Gastrocnemius medialis (tissue), 4 donors: Measurements from ENCODE around the gene C2CD3. TPM values are rescaled to one million over a fixed set of nuclear protein-coding genes. Genes with fewer than 3 reads are reported as not detected.

Experiments
- ATAC-seq, 2 donors: fragments of 150-250 bp; one replicate each; pipeline ENCODE4 v1.9.1; 2016
- DNase-seq, 2 donors: peaks; one replicate each; pipeline ENCODE4 v3.0.0-alpha.2; 2019
- H3K27ac ChIP-seq, 4 donors: fragments of 200-600 bp; sonication (generic); 1 replicate in 1 of 4; 2 replicates in 3 of 4; pipeline ENCODE4 v1.5.1; 2016 to 2018; ENCODE audit warnings: mild to moderate bottlenecking in 2 of 4, moderate library complexity in 1 of 4
- H3K27me3 ChIP-seq, 3 donors: fragments of 200-600 bp; sonication (generic) in 2 of 3; 1 replicate in 1 of 3; 2 replicates in 2 of 3; pipeline versions ENCODE4 v1.5.1 to v1.6.0; 2016 to 2019; ENCODE audit warnings: mild to moderate bottlenecking in 1 of 3, moderate library complexity in 1 of 3
- H3K36me3 ChIP-seq, 2 donors: fragments of 200-600 bp; sonication (generic) in 1 of 2; one replicate each; pipeline ENCODE4 v1.5.1; 2017 to 2018
- H3K4me1 ChIP-seq, 2 donors: fragments of 200-600 bp; sonication (generic) in 1 of 2; one replicate each; pipeline ENCODE4 v1.5.1; 2016 to 2017; ENCODE audit warnings: mild to moderate bottlenecking in 2 of 2
- H3K4me3 ChIP-seq, 4 donors: fragments of 200-600 bp; sonication (generic) in 3 of 4; 1 replicate in 1 of 4; 2 replicates in 3 of 4; pipeline ENCODE4 v1.5.1; 2016 to 2019; ENCODE audit warnings: mild to moderate bottlenecking in 2 of 4
- H3K9me3 ChIP-seq, 3 donors: fragments of 200-600 bp; sonication (generic) in 2 of 3; 1 replicate in 1 of 3; 2 replicates in 2 of 3; pipeline ENCODE4 v1.5.1; 2016 to 2019
- POLR2A ChIP-seq, 2 donors: fragments of 450-650 bp; IDR thresholded peaks; one replicate each; pipeline ENCODE4 v1.6.1; 2017; ENCODE audit warnings: antibody characterized with exemption in 2 of 2, mild to moderate bottlenecking in 2 of 2, moderate library complexity in 2 of 2
- in situ Hi-C, 4 donors: fragments of 200-750 bp; cut with MboI; loops; one replicate each; pipeline versions ENCODE4 v1.15.0 to v1.8.0; 2017; ENCODE audit warnings: low sequenced_read_pairs in 4 of 4
- intact Hi-C: fragments of 100-400 bp; cut with DNase I; formaldehyde crosslinking; loops from one replicate; pipeline ENCODE4 v1.15.1; 2023; ENCODE audit warnings: low total_unique reads
- total RNA-seq, 4 donors: library from RNA; depleted of rRNA; stranded (reverse); fragments of >200 nt; gene quantifications; one replicate each; pipeline versions ENCODE4 v1.1.0 to v1.2.3, GENCODE V29; 2016
- TF ChIP-seq, protein P1 (sequence below), 5 experiments: fragments of 450-650 bp in 3 of 5; fragments of 200-600 bp in 2 of 5; sonication (generic) in 2 of 5; IDR thresholded peaks in 4 of 5; conservative IDR thresholded peaks in 1 of 5; 1 replicate in 4 of 5; 2 replicates in 1 of 5; pipeline ENCODE4 v1.5.1; 2016 to 2019; ENCODE audit warnings: antibody characterized with exemption in 5 of 5, mild to moderate bottlenecking in 3 of 5, moderate library complexity in 3 of 5

Gene C2CD3
- total RNA-seq, 4 donors from 2014 or later, result 13.8 to 33.2 (median 16.4) TPM

DNA sequence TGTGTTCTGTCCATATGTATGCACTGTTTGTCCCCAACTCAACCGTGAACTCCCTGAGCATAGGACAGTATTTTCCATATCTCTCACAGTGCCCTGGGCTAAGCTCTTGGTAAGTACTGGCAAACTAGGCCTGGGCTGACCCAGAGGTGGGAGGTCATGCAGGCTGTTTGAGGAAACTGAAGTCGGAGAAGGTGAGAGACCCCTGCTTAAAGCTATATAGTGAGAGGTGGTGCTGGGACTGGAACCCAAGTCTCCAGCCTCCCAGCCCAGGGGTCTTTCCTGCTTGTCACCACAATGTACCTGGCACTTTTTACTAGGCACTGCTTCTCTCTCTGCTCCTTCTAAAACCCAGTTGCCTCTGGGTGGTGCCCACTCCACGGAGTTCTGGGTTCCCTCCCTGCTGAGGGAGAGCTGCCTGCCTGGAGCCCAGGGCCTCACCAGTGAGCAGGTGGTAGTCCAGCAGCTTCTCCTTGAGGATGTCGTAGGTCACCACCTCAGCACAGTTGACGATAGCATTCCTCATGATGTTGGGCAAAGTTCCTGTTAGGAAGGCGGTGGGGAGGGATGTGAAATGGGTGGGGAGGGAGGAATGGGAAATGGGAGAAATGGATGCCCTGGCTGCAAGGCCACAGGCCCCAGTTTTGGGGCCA lies 166.6 kb downstream of the C2CD3 start:
- Histone ChIP-seq H3K27me3 (no peaks in the 10 kb centered on the region), H3K4me1 (peaks cover 31 to 43% of the 10 kb centered on the region in 2 donors), H3K27ac (peak overlapping the region; percentile 96 to 99 (median 98)), H3K9me3 (no peaks in the 10 kb centered on the region), H3K36me3 (peaks cover 3 to 62% of the 10 kb centered on the region in 2 donors), H3K4me3 (peak overlapping the region in 1 of 4 donors; percentile 89)
- no peak for DNase-seq
- intact Hi-C loops, result no loop called here
- no peak for TF ChIP-seq POLR2A (IDR thresholded peaks at IDR 0.05)
- TF ChIP-seq, protein P1, sequence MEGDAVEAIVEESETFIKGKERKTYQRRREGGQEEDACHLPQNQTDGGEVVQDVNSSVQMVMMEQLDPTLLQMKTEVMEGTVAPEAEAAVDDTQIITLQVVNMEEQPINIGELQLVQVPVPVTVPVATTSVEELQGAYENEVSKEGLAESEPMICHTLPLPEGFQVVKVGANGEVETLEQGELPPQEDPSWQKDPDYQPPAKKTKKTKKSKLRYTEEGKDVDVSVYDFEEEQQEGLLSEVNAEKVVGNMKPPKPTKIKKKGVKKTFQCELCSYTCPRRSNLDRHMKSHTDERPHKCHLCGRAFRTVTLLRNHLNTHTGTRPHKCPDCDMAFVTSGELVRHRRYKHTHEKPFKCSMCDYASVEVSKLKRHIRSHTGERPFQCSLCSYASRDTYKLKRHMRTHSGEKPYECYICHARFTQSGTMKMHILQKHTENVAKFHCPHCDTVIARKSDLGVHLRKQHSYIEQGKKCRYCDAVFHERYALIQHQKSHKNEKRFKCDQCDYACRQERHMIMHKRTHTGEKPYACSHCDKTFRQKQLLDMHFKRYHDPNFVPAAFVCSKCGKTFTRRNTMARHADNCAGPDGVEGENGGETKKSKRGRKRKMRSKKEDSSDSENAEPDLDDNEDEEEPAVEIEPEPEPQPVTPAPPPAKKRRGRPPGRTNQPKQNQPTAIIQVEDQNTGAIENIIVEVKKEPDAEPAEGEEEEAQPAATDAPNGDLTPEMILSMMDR (IDR thresholded peaks at IDR 0.05 in 4 of 5, conservative IDR thresholded peaks at IDR 0.05 in 1 of 5), result no peak
- ATAC-seq, result no peak
- in situ Hi-C loops, result no loop called here

DNA sequence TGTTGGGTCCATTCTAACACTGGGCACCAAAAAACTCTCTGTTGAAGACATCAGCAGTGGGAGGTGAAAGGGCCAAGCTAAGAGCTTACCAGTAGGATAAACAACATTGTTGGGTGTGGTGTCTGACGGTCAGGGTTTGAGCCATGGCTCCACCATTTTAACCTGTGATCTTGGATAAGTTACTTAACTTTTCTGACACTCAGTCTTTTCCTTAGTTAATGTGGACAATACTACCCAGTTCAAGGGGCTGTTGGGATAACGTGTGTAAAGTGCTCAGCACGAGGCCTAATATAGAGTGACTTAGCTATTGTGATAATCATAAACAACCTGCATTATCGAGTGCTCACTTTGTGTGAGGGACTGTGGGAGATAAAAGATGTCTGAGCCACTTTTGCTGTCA lies 168.0 kb downstream of the C2CD3 start:
- TF ChIP-seq POLR2A (IDR thresholded peaks at IDR 0.05), result no peak
- TF ChIP-seq, protein P1 (IDR thresholded peaks at IDR 0.05 in 4 of 5, conservative IDR thresholded peaks at IDR 0.05 in 1 of 5), result no peak
- H3K27me3 ChIP-seq, result no peaks in the 10 kb centered on the region
- intact Hi-C loops (no loop called here), in situ Hi-C loops (no loop called here)
- H3K27ac ChIP-seq, result peak overlapping the region; percentile 47 to 99 (median 82)
- H3K36me3 ChIP-seq, result peaks cover 3 to 62% of the 10 kb centered on the region in 2 donors
- DNase-seq, result no peak
- no peak overlapping the region for H3K4me3 ChIP-seq
- no peaks in the 10 kb centered on the region for H3K9me3 ChIP-seq
- no peak for ATAC-seq
- peaks cover 30 to 42% of the 10 kb centered on the region in 2 donors for H3K4me1 ChIP-seq

DNA sequence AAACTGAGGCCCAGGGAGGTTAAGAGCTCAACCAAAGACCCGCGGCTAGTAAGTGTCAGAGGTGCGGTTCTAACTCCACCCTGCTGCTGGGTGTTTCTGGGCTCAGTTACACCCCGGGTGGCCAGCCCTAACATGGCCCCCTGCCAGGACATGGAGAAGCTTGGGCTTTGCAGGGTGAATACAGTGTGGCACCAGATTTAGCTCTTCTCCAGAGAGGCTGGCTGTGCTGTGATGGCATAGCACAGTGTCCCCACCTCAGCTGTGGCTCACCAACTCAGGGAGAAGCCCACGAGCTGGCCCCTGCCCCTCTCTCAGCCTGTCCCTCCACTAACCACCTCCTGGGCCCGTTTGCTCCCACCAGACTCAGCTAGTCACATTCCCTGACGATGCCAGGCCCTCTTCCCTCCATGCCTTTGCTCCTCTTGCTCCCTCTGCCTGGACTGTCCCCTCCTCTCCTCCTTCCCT lies 168.9 kb downstream of the C2CD3 start:
- no peaks in the 10 kb centered on the region for H3K9me3 ChIP-seq
- no peaks in the 10 kb centered on the region for H3K27me3 ChIP-seq
- peak; percentile 8 to 18 for ATAC-seq
- peaks cover 28 to 42% of the 10 kb centered on the region in 2 donors for H3K4me1 ChIP-seq
- DNase-seq, result peak in 1 of 2 donors; percentile 52
- peaks cover 3 to 53% of the 10 kb centered on the region in 2 donors for H3K36me3 ChIP-seq
- H3K4me3 ChIP-seq, result no peak overlapping the region
- H3K27ac ChIP-seq, result peak overlapping the region; percentile 47 to 99 (median 82)
- intact Hi-C loops (no loop called here), in situ Hi-C loops (no loop called here)
- TF ChIP-seq, protein P1 (IDR thresholded peaks at IDR 0.05 in 4 of 5, conservative IDR thresholded peaks at IDR 0.05 in 1 of 5), result no peak
- peak in 1 of 2 donors; percentile 22 for TF ChIP-seq POLR2A (IDR thresholded peaks at IDR 0.05)

DNA sequence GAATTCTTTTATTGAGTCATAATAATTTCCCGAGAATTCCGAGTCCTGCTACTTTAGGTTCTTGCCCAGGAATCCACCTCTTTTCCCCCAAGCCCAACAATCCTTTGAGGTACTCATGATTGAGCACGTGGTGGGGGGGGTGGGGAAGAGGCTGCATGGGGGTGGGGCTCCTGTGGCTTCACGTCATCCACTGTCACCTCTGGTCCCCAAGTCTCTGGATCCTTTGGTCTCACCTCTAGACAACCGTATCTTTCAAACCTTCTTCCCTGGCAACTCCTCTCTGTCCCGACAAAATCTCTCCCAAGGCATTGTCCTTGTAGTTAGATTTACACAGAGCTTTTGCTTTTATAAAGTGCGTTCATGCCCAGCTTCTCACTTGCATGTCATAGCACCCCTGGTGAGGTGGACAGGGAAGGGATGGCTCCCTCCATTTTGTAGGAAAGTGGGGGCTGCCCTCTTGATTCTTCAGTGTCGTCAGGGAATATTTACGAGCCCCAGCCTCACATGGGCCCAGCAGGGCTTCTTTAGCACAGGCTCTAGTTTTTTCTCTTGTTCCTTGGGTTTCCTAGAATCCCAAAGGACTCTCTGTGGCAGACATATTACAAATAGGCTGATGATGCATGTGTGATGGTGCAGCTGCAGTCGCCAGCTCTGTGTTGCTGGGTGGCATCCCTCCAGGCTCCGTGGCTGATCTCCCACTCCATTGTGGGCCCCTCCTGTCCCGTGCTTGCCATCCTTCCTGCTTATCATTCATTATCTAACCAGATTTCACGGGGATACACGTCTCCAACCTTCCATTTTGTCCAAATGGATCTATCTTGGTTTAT lies 170.3 kb downstream of the C2CD3 start:
- peak in 1 of 2 donors; percentile 7 for TF ChIP-seq POLR2A (IDR thresholded peaks at IDR 0.05)
- TF ChIP-seq, protein P1 (IDR thresholded peaks at IDR 0.05 in 4 of 5, conservative IDR thresholded peaks at IDR 0.05 in 1 of 5), result no peak
- DNase-seq (peak in 1 of 2 donors; percentile 15), ATAC-seq (no peak)
- H3K9me3 ChIP-seq, result no peaks in the 10 kb centered on the region
- H3K27ac ChIP-seq, result peak overlapping the region; percentile 47 to 99 (median 82)
- H3K4me1 ChIP-seq, result peaks cover 16 to 35% of the 10 kb centered on the region in 2 donors
- H3K27me3 ChIP-seq, result no peaks in the 10 kb centered on the region
- intact Hi-C loops, result no loop called here
- H3K4me3 ChIP-seq, result no peak overlapping the region
- peaks cover 3 to 42% of the 10 kb centered on the region in 2 donors for H3K36me3 ChIP-seq
- in situ Hi-C loops, result no loop called here
